OCI-LY1 (cell line): ENCODE results near the gene GPRIN1.

Experiments used
- CTCF ChIP-seq: fragments of 200-600 bp; sonication (generic), shearing (Covaris generic); IDR thresholded peaks from 2 replicates; pipeline ENCODE4 v1.5.1; 2017; ENCODE audit warnings: mild to moderate bottlenecking, antibody characterized with exemption, low read length, moderate library complexity, mixed read lengths
- EZH2 ChIP-seq: fragments of 200-600 bp; sonication (generic), shearing (Covaris generic); IDR thresholded peaks from 2 replicates; pipeline ENCODE4 v1.8.0; 2017; ENCODE audit warnings: borderline replicate concordance, mixed run types, mild to moderate bottlenecking, antibody characterized with exemption, low read length, moderate library complexity, mixed read lengths

- TF ChIP-seq CTCF = no peak
- TF ChIP-seq EZH2 = no peak
Measured at GRCh38 chr5:176625966-176626875, 16.3 kb upstream of the GPRIN1 start.
